22Rv1 (cell line): Measurements from ENCODE around the gene RAC2.

Experiments
- CTCF ChIP-seq: fragments of 450-650 bp; IDR thresholded peaks from 2 replicates; pipeline ENCODE4 v1.5.1; 2017; ENCODE audit warnings: mild to moderate bottlenecking
- ZFX ChIP-seq: fragments of 450-650 bp; IDR thresholded peaks from 2 replicates; pipeline ENCODE4 v1.6.1; 2017; ENCODE audit warnings: antibody characterized with exemption, borderline replicate concordance

GRCh38 chr22:37229012-37229804, 14.9 kb downstream of the RAC2 start:
- TF ChIP-seq CTCF (no peak), ZFX (no peak)
